KOPT-K1 (cell line): ENCODE data around the gene SYN1.
"Not testable (repeated sequence)": the region's sequence is repeated elsewhere in the genome, so short reads cannot be mapped to it uniquely, and the experiment has no call there.

ENCODE experiments used
- H3K27ac ChIP-seq: fragments of 200-600 bp; sonication (generic); 2 replicates; pipeline ENCODE4 v1.5.1; 2016; ENCODE audit warnings: antibody characterized with exemption, mild to moderate bottlenecking, low read depth, low read length; ENCODE audit not compliant: poor library complexity, severe bottlenecking
- H3K36me3 ChIP-seq: fragments of 200-600 bp; sonication (generic); 2 replicates; pipeline ENCODE4 v1.5.1; 2017; ENCODE audit warnings: antibody characterized with exemption, mild to moderate bottlenecking, low read length, moderate library complexity; ENCODE audit not compliant: insufficient read depth
- H3K9me3 ChIP-seq: fragments of 200-600 bp; sonication (generic); 2 replicates; pipeline ENCODE4 v1.5.1; 2017; ENCODE audit warnings: antibody characterized with exemption, low read length, mild to moderate bottlenecking; ENCODE audit not compliant: insufficient read depth, poor library complexity, severe bottlenecking

The SYN1 gene

GRCh38 chrX:47620303-47620685, 637 bp upstream of the SYN1 start:
- no peak overlapping the region for H3K27ac ChIP-seq
- H3K36me3 ChIP-seq, result no peaks in the 10 kb centered on the region
- no peaks in the 10 kb centered on the region for H3K9me3 ChIP-seq

- no peak overlapping the region for H3K27ac ChIP-seq
- no peaks in the 10 kb centered on the region for H3K36me3 ChIP-seq
- H3K9me3 ChIP-seq, result no peaks in the 10 kb centered on the region
Measured at GRCh38 chrX:47618923-47619485, 653 bp downstream of the SYN1 start.

GRCh38 chrX:47614618-47615017, 5.0 kb downstream of the SYN1 start:
- Histone ChIP-seq H3K36me3 (no peaks in the 10 kb centered on the region), H3K9me3 (no peaks in the 10 kb centered on the region), H3K27ac (no peak overlapping the region)

GRCh38 chrX:47613082-47613481, 6.6 kb downstream of the SYN1 start:
- Histone ChIP-seq H3K9me3 (no peaks in the 10 kb centered on the region), H3K36me3 (no peaks in the 10 kb centered on the region)

GRCh38 chrX:47612418-47612817, 7.2 kb downstream of the SYN1 start:
- no peaks in the 10 kb centered on the region for H3K36me3 ChIP-seq
- no peaks in the 10 kb centered on the region for H3K9me3 ChIP-seq

More at GRCh38 chrX:47613082-47613481, 6.6 kb downstream of the SYN1 start:
- no peak overlapping the region for H3K27ac ChIP-seq

GRCh38 chrX:47611926-47612325, 7.7 kb downstream of the SYN1 start:
- Histone ChIP-seq H3K36me3 (no peaks in the 10 kb centered on the region), H3K27ac (no peak overlapping the region), H3K9me3 (no peaks in the 10 kb centered on the region)

More at GRCh38 chrX:47612418-47612817, 7.2 kb downstream of the SYN1 start:
- H3K27ac ChIP-seq, result no peak overlapping the region

- H3K9me3 ChIP-seq, result no peaks in the 10 kb centered on the region
- no peaks in the 10 kb centered on the region for H3K36me3 ChIP-seq
- H3K27ac ChIP-seq, result no peak overlapping the region
Measured at GRCh38 chrX:47611489-47611888, 8.2 kb downstream of the SYN1 start.

- H3K27ac ChIP-seq, result no peak overlapping the region
- no peaks in the 10 kb centered on the region for H3K9me3 ChIP-seq
- no peaks in the 10 kb centered on the region for H3K36me3 ChIP-seq
Measured at GRCh38 chrX:47610511-47610910, 9.1 kb downstream of the SYN1 start.

GRCh38 chrX:47608130-47608810, 11.4 kb downstream of the SYN1 start:
- Histone ChIP-seq H3K36me3 (no peaks in the 10 kb centered on the region), H3K27ac (no peak overlapping the region), H3K9me3 (no peaks in the 10 kb centered on the region)

GRCh38 chrX:47607091-47607490, 12.6 kb downstream of the SYN1 start:
- no peaks in the 10 kb centered on the region for H3K36me3 ChIP-seq
- H3K27ac ChIP-seq, result no peak overlapping the region
- H3K9me3 ChIP-seq, result no peaks in the 10 kb centered on the region

GRCh38 chrX:47605024-47605423, 14.6 kb downstream of the SYN1 start:
- Histone ChIP-seq H3K36me3 (no peaks in the 10 kb centered on the region), H3K27ac (no peak overlapping the region), H3K9me3 (no peaks in the 10 kb centered on the region)

GRCh38 chrX:47603125-47603524, 16.5 kb downstream of the SYN1 start:
- not testable (repeated sequence) for H3K36me3 ChIP-seq, H3K9me3 ChIP-seq, H3K27ac ChIP-seq

GRCh38 chrX:47597222-47597621, 22.4 kb downstream of the SYN1 start:
- no peak overlapping the region for H3K27ac ChIP-seq
- H3K36me3 ChIP-seq, result no peaks in the 10 kb centered on the region
- peaks cover 5% of the 10 kb centered on the region for H3K9me3 ChIP-seq

GRCh38 chrX:47596256-47596655, 23.4 kb downstream of the SYN1 start:
- Histone ChIP-seq H3K36me3 (no peaks in the 10 kb centered on the region), H3K9me3 (peaks cover 5% of the 10 kb centered on the region), H3K27ac (no peak overlapping the region)

- Histone ChIP-seq H3K27ac (no peak overlapping the region), H3K36me3 (no peaks in the 10 kb centered on the region), H3K9me3 (peaks cover 5% of the 10 kb centered on the region)
Measured at GRCh38 chrX:47595716-47596251, 23.9 kb downstream of the SYN1 start.

- H3K9me3 ChIP-seq, result peaks cover 5% of the 10 kb centered on the region
- no peaks in the 10 kb centered on the region for H3K36me3 ChIP-seq
- no peak overlapping the region for H3K27ac ChIP-seq
Measured at GRCh38 chrX:47593522-47593921, 26.1 kb downstream of the SYN1 start.
